NK-92 treated with Interleukin-12 subunit alpha and Interleukin-12 subunit beta, amount 100 ng/mL, for 24 hours (cell line): ENCODE results near the gene TBL1XR1.
"Not testable (repeated sequence)": the region's sequence is repeated elsewhere in the genome, so short reads cannot be mapped to it uniquely, and the experiment has no call there.

Experiments used
- DNase-seq: peaks from one replicate; lab custom pipeline; 2025; lab: John Stamatoyannopoulos, UW

Gene TBL1XR1

DNA sequence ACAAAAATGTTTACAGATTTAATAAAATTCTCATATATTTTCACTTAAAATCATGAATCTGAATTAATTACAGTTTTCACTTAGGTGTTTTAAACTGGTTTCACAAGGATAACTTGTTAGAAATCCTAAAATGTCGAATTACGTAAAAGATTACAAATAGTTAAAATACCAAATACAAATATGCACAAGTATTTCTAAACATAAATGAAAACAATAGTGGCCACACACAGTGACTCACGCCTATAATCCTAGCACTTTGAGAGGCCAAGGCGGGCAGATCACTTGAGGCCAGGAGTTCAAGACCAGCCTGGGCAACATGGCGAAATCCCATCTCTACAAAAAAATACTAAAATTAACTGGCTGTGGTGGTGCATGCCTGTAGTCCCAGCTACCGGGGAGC lies 10.9 kb upstream of the TBL1XR1 start:
- no peak for DNase-seq

DNA sequence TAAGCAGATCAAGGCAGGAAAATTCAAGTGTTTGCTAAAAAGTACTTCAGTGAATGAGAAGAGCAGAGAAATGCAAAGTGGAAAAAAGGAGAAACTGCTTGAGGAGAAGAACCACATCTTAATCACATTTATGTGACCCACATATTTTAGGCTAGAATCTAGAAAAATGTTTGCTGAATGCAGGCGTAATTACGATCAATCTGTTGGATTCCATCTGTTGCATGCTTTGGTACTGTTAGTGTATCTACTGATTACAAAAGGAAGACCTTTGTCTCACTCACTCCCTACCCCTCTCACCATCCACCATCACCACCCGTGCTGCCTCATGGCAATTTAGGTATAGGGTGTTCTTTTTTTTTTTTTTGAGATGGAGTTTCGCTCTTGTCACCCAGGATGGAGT lies 9.7 kb upstream of the TBL1XR1 start:
- DNase-seq = no peak

DNA sequence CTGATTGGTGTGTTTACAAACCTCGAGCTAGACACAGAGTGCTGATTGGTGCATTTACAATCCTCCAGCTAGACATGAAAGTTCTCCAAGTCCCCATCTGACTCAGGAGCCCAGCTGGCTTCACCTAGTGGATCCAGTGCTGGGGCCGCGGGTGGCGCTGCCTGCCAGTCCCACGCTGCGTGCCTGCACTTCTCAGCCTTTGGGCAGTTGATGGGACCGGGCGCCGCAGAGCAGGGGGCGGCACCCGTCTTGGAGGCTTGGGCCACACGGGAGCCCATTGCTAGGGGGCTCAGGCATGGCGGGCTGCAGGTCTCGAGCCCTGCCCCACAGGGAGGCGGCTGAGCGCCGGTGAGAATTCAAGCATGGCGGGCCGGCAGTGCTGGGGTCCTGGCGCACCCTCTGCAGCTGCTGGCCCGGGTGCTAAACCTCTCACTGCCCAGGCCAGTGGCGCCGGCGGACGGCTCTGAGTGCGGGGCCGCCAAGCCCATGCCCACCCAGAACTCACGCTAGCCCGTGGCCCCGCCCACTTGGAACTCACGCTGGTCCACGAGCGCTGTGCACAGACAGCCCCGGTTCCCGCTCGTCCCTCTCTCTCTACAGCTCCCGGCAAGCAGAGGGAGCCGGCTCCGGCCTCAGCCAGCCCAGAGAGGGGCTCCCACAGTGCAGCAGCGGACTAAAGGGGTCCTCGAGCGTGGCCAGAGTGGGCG lies 6.6 kb upstream of the TBL1XR1 start:
- DNase-seq = no peak

DNA sequence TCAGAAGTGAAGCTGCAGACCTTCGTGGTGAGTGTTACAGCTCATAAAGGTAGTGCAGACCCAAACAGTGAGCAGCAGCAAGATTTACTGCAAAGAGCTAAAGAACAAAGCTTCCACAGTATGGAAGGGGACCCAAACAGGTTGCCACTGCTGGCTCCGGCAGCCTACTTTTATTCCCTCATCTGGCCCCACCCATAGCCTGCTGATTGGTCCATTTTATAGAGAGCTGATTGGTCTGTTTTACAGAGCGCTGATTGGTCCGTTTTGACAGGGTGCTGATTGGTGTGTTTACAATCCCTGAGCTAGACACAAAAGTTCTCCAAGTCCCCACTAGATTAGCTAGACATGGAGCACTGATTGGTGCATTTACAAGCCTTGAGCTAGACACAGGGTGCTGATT lies 5.7 kb upstream of the TBL1XR1 start:
- not testable (repeated sequence) for DNase-seq

GRCh38 chr3:177201700-177202397 lies 4.6 kb upstream of the TBL1XR1 start:
- DNase-seq = peak; percentile 47

DNA sequence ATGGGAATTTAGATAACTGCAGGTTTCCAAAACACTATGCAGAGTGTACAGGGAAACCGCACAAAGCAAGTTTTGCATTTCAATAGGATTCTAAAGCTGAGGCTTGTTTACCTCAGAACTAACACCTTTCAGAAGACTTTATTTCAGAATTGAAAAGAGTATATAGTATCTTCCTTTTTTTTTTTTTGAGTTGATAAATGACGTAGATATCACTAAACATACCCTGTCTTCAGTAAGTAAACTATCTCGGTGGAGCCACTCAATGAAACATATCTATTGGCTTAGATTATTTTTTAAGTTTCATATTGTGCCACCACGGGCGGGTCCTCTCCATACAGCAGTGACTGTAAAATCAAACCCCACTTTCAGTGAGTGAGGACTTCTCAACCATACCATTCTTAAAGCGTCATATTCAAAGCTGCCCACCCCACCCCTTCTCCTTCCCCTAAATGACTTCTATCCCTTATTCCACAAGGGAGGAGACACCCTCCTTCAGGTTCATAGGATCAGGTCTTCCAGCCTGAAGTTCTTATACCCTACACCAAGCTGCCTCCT lies 2.0 kb upstream of the TBL1XR1 start:
- DNase-seq = no peak

- peak; percentile 86 for DNase-seq
These were observed 612 bp upstream of the TBL1XR1 start for GRCh38 chr3:177197727-177198460.

- DNase-seq = peak; percentile 41
These were observed 734 bp downstream of the TBL1XR1 start for GRCh38 chr3:177196456-177197040.

GRCh38 chr3:177196008-177196455 lies 1.2 kb downstream of the TBL1XR1 start:
- DNase-seq = no peak

GRCh38 chr3:177195242-177195991 lies 1.9 kb downstream of the TBL1XR1 start:
- no peak for DNase-seq

DNA sequence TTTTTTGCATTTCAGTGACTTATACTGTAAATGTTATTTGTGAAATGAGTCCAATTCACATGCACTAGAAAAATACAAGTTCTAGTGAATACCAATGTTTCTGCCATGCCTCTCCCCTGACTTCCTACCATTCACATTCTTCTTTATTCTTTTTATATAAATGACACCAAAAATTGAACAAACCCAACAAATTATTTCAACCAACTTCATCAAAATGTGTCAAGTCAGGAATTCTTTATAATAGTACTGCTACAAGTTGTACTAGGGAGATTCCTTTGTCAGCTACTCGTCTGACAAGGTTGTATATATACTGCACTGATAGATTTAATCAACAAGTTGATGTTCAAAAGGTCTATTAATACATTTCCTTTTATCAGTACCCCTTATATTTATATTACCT lies 3.0 kb downstream of the TBL1XR1 start:
- DNase-seq = no peak

GRCh38 chr3:177193688-177194268 lies 3.5 kb downstream of the TBL1XR1 start:
- DNase-seq = no peak

DNA sequence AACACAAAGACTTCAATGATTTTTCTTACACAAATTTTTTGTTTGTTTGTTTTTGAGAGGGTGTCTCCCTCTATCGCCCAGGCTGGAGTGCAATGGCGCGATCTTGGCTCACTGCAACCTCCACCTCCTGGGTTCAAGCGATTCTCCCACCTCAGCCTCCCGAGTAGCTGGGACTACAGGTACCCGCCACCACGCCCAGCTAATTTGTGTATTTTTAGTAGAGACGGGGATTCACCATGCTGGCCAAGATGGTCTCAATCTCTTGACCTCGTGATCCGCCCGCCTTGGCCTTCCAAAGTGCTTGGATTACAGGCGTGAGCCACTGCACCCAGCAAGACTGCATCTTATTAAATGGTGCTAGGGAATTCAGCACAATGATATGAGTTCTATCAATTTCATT lies 4.0 kb downstream of the TBL1XR1 start:
- not testable (repeated sequence) for DNase-seq

GRCh38 chr3:177190756-177191681 lies 6.3 kb downstream of the TBL1XR1 start:
- no peak for DNase-seq

GRCh38 chr3:177190184-177190583 lies 7.1 kb downstream of the TBL1XR1 start:
- not testable (repeated sequence) for DNase-seq

DNA sequence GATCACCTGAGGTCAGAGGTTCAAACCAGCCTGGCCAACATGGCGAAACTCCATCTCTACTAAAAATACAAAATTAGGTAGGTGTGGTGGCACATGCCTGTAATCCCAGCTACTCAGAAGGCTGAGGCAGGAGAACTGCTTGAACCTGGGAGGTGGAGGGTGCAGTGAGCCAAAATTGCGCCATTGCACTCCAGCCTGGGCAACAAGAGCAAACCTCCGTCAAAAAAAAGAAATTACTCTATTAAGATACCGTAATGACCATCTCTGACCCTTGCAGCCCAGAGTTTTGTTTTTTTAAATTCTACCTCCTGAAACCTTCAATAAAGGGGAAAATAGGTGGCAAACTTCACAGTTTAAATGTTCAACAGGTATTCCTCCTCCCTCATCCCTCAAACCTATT lies 9.0 kb downstream of the TBL1XR1 start:
- DNase-seq = not testable (repeated sequence)

- no peak for DNase-seq
These were observed 11.0 kb downstream of the TBL1XR1 start for GRCh38 chr3:177186306-177186705.

- DNase-seq = no peak
These were observed 12.2 kb downstream of the TBL1XR1 start for GRCh38 chr3:177185035-177185574.

DNA sequence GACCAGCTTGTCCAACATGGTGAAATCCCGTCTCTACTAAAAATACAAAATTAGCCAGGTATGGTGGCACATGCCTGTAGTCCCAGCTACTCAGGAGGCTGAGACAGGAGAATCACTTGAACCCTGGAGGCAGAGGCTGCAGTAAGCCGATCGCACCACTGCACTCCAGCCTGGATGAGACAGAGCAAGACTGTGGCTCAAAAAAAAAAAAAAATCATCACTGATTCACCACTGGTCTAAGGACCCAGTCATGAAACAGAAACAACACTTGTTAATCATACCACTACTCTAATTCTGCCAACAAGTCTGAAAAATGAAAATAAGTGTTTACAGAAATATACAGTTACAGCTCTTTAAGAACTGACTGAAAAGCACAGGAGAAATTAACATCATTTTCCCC lies 12.7 kb downstream of the TBL1XR1 start:
- DNase-seq = not testable (repeated sequence)

- DNase-seq = no peak
These were observed 14.9 kb downstream of the TBL1XR1 start for GRCh38 chr3:177182352-177182751.
